GM12891 (cell line): ENCODE data around the gene FAM83E.
"Not testable (repeated sequence)": the region's sequence is repeated elsewhere in the genome, so short reads cannot be mapped to it uniquely, and the experiment has no call there.

Experiments used
- PAX5 ChIP-seq: IDR thresholded peaks from 2 replicates; pipeline ENCODE4 v1.6.1; 2011; ENCODE audit warnings: low read length, moderate library complexity, mild to moderate bottlenecking; ENCODE audit not compliant: insufficient read depth, severe bottlenecking
- POLR2A ChIP-seq: IDR thresholded peaks from 2 replicates; pipeline ENCODE4 v1.6.1; 2011; ENCODE audit warnings: low read depth, low read length, control low read depth
- POLR2AphosphoS5 ChIP-seq: IDR thresholded peaks from 2 replicates; pipeline ENCODE4 v1.6.1; 2011; ENCODE audit warnings: low read depth, low read length, control low read depth
- SPI1 ChIP-seq: IDR thresholded peaks from 2 replicates; pipeline ENCODE4 v1.6.1; 2011; ENCODE audit warnings: low read depth, low read length, control low read depth
- TAF1 ChIP-seq: IDR thresholded peaks from 2 replicates; pipeline ENCODE4 v1.6.1; 2011; ENCODE audit warnings: low read depth, low read length, control low read depth

DNA sequence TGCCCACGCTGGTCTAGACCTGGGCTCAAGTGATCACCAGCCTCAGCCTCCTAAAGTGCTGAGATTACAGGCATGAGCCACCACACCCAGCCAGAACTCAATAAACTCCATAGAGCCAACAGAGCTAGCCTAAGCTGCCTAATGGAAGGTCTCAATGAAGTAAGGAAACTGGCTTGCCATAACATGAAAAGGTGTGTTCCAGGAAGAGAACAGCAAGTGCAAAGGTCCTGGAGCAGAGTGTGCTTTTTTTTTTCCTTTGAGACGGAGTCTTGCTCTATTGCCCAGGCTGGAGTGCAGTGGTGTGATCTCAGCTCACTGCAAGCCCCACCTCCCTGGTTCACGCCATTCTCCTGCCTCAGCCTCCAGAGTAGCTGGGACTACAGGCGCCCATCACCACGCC is 43.0 kb upstream of the FAM83E start:
- TF ChIP-seq POLR2AphosphoS5, POLR2A, TAF1, SPI1, PAX5: not testable (repeated sequence)
